Retinal pigment epithelial cell (primary cell): ENCODE measurements around the gene LBHD1.

Experiments used
- DNase-seq: peaks from one replicate; pipeline ENCODE4 v3.0.0-alpha.2; 2010; ENCODE audit warnings: low read depth
- H3K4me3 ChIP-seq: 2 replicates; pipeline ENCODE4 v1.5.1; 2011; ENCODE audit warnings: mild to moderate bottlenecking, low read length, control low read depth, moderate library complexity
- CTCF ChIP-seq: conservative IDR thresholded peaks from 2 replicates; pipeline ENCODE4 v1.5.1; 2011; ENCODE audit warnings: low read depth, low read length, control low read depth, inconsistent platforms

The LBHD1 gene

GRCh38 chr11:62671608-62672389 is at the start of gene LBHD1, which contains the start of gene UQCC3:
Gene LBHD1, minus strand, starts transcription at chr11:62672267. Its CDS starts 2,236 bp downstream, at chr11:62670031.
Gene UQCC3, plus strand, starts transcription at chr11:62671673. Its CDS starts 73 bp downstream, at chr11:62671746.
- H3K4me3 ChIP-seq: peak within 1 kb of the TSS; percentile 85
- DNase-seq: peak; percentile 61
- no peak for TF ChIP-seq CTCF

- no peak for DNase-seq
- no peak for TF ChIP-seq CTCF
- H3K4me3 ChIP-seq: no peak overlapping the region
These were observed 47.4 kb upstream of the LBHD1 start for GRCh38 chr11:62719302-62719978.

- H3K4me3 ChIP-seq: no peak overlapping the region
- no peak for DNase-seq
- no peak for TF ChIP-seq CTCF
These were observed 44.7 kb upstream of the LBHD1 start for GRCh38 chr11:62716816-62717215.

DNA sequence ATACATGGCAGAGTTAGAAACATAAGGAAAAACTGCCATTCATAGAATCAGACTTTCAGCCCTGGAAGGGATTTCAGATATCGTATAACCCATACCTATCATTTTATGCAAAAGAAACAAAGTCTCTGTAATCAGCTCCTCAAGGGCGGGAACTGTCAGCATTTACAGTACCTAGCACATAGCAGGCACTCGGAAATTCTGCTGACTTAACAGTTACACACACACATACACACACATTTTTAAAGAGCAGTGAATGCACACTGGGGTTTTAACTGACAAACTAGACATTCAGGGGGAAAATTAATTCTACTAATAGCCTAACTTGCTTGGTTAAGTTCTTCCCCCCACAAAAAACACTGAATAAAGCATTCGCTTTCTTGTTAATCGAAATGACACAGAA is 44.1 kb upstream of the LBHD1 start:
- no peak for DNase-seq
- H3K4me3 ChIP-seq: no peak overlapping the region
- TF ChIP-seq CTCF: no peak

DNA sequence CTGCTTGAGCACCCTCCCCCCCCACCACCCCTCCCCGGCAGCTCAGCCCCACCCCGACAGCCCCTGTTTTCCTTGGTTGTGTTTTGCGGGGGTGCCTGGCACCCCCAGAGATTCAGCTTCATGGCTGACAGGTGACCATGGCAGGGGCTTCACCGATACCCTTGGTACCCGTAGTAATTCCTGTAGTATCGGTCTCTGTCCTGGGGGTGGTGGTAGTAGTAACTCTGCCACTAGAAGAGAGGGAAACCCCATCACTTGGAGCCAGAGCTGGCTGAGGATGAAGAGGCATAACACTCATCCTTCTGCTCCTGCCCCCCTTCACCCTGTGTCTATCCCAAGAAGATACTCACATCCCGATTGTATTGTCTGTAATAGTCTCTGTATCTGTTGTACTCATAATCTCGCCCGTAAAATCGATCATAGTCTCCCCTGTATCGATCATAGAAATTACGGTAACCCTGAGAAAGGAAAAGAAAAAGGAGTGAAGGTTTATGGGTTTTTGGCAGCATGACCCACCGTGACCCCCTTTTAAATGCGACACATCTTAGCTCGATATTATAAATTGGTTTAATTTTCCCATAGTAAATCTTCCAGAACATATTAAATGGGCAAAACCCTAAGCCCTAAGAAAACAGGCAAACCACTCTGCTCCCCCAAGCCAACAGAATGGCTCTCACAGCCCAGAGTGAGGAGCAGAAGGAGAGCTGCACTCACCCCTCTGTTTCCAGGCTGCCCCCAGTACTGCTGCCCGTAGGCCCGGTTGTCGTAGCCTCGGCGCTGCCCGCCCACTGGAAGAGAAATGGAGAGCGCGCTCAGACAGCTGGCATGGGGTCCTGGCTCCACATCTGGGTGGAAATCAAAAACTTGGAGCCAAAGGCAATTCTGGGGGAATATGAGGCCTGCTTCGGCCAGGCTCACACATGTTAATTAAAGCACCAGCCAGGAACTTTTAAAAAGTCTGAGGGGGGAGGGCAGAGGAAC is 43.4 kb upstream of the LBHD1 start:
- TF ChIP-seq CTCF: no peak
- no peak for DNase-seq
- no peak overlapping the region for H3K4me3 ChIP-seq

DNA sequence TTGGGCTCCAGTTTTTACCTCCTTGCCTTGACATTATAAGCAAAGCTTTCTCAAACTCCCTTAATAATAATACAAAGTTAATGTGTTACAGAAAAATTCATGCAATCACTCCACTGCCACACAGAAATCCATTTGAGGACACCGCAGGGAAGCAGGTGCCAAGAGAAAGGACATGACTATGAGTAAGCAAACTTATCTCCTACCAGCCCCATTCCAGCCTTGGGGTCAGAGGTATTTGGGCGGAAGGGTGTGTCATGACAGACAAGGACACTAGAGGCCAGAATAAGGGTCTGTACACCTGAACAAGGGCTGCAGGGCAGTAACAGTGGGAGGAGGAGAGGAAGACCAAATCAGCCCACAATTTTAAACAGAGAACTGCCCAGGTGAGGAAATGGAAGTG is 41.3 kb upstream of the LBHD1 start:
- DNase-seq: no peak
- no peak overlapping the region for H3K4me3 ChIP-seq
- no peak for TF ChIP-seq CTCF
